K562 (cell line): ENCODE data around the gene PRR15L. TPM values are rescaled to one million over a fixed set of nuclear protein-coding genes. Genes with fewer than 3 reads are reported as not detected.
A peak's percentile ranks its signal among the peaks of the same experiment; 100 is the strongest.

Source experiments
- GABPA ChIP-seq: fragments of 200-800 bp; sonication (Bioruptor generic); conservative IDR thresholded peaks from 2 replicates; pipeline ENCODE4 v1.6.1; 2016; ENCODE audit warnings: low read depth, missing genetic modification characterization, missing compliant biosample characterization
- GTF2E2 ChIP-seq: fragments of 200-800 bp; sonication (Bioruptor generic); IDR thresholded peaks from 2 replicates; pipeline ENCODE4 v1.6.1; 2016; ENCODE audit warnings: missing genetic modification characterization, missing compliant biosample characterization
- HDAC2 ChIP-seq: fragments of 450-650 bp; IDR thresholded peaks from 2 replicates; pipeline ENCODE4 v1.6.1; 2016; ENCODE audit warnings: mild to moderate bottlenecking
- HMG20B ChIP-seq: fragments of 250-450 bp; sonication (Bioruptor Pico); IDR thresholded peaks from 2 replicates; pipeline ENCODE4 v1.5.0; 2021; ENCODE audit warnings: mild to moderate bottlenecking
- polyA plus RNA-seq, 8 experiments: library from polyadenylated mRNA; depleted of rRNA in 4 of 8; stranded (reverse) in 5 of 8; unstranded in 3 of 8; fragments of >200 nt; fragmentation: Nextera tagmentation in 2 of 8; fragmentation: Illumina TruSeq in 1 of 8; extraction: Ambion mirVana in 2 of 8; extraction: Trizol in 1 of 8; gene quantifications; 2 replicates each; pipeline versions ENCODE4 v1.2.1 to v1.2.3, GENCODE V29; 2011 to 2014; ENCODE audit warnings: inconsistent platforms in 1 of 8, missing spikeins in 1 of 8
- total RNA-seq, 7 experiments: library from RNA; depleted of rRNA in 6 of 7; stranded (reverse); fragments of >200 nt in 6 of 7; fragmentation: Illumina TruSeq in 2 of 7; extraction: Trizol in 2 of 7; gene quantifications; 2 replicates each; pipeline versions ENCODE4 v1.2.1 to v1.2.3, GENCODE V29; 2011 to 2021; ENCODE audit warnings: low replicate concordance in 1 of 7
- TF ChIP-seq, protein P1 (sequence below): fragments of 450-650 bp; IDR thresholded peaks from 2 replicates; pipeline ENCODE4 v1.6.1; 2016
- TF ChIP-seq, protein P2 (sequence below): fragments of 200-800 bp; sonication (Bioruptor generic); IDR thresholded peaks from 2 replicates; pipeline ENCODE4 v1.6.1; 2016; ENCODE audit warnings: missing genetic modification characterization, missing compliant biosample characterization

PRR15L gene
- total and polyA plus RNA-seq, 9 of the 15 experiments (the other 6 are each of a cell fraction or from before 2014, with no cell fraction given), result 0.03 TPM; not detected in 8

DNA sequence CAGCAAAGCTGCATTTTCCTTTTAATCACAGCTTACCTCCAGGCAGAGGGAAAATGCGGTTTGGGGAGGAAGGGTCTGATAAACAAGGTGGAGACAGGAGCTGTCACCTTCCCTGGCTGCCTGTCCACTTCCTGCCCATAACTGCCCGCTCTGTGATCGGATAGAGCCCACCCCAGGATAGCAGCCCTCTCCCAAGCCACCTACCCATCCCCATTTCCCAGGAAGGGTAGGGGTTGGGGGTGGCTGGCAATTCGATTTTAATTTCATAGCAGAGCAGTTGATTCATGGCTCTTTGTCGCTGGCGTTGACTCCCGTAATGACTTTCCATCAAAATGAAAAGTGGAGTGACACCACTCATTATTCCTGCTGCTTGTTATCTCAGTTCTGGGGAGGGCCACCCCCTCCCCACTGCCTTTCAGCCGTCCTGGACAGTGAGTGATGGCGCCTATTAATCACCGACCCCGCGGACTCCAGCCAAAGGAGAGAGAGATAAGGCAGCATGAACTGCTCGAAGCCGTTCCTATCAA is 24.5 kb upstream of the PRR15L start (continued):
- TF ChIP-seq, protein P1, sequence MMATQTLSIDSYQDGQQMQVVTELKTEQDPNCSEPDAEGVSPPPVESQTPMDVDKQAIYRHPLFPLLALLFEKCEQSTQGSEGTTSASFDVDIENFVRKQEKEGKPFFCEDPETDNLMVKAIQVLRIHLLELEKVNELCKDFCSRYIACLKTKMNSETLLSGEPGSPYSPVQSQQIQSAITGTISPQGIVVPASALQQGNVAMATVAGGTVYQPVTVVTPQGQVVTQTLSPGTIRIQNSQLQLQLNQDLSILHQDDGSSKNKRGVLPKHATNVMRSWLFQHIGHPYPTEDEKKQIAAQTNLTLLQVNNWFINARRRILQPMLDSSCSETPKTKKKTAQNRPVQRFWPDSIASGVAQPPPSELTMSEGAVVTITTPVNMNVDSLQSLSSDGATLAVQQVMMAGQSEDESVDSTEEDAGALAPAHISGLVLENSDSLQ, result peak; percentile 98
- no peak for TF ChIP-seq GABPA (tag)
- TF ChIP-seq, protein P2, sequence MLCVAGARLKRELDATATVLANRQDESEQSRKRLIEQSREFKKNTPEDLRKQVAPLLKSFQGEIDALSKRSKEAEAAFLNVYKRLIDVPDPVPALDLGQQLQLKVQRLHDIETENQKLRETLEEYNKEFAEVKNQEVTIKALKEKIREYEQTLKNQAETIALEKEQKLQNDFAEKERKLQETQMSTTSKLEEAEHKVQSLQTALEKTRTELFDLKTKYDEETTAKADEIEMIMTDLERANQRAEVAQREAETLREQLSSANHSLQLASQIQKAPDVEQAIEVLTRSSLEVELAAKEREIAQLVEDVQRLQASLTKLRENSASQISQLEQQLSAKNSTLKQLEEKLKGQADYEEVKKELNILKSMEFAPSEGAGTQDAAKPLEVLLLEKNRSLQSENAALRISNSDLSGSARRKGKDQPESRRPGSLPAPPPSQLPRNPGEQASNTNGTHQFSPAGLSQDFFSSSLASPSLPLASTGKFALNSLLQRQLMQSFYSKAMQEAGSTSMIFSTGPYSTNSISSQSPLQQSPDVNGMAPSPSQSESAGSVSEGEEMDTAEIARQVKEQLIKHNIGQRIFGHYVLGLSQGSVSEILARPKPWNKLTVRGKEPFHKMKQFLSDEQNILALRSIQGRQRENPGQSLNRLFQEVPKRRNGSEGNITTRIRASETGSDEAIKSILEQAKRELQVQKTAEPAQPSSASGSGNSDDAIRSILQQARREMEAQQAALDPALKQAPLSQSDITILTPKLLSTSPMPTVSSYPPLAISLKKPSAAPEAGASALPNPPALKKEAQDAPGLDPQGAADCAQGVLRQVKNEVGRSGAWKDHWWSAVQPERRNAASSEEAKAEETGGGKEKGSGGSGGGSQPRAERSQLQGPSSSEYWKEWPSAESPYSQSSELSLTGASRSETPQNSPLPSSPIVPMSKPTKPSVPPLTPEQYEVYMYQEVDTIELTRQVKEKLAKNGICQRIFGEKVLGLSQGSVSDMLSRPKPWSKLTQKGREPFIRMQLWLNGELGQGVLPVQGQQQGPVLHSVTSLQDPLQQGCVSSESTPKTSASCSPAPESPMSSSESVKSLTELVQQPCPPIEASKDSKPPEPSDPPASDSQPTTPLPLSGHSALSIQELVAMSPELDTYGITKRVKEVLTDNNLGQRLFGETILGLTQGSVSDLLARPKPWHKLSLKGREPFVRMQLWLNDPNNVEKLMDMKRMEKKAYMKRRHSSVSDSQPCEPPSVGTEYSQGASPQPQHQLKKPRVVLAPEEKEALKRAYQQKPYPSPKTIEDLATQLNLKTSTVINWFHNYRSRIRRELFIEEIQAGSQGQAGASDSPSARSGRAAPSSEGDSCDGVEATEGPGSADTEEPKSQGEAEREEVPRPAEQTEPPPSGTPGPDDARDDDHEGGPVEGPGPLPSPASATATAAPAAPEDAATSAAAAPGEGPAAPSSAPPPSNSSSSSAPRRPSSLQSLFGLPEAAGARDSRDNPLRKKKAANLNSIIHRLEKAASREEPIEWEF (CRISPR knock-in tag), result no peak; the same call in 1 of the 2 replicates
- TF ChIP-seq HDAC2, result peak; percentile 43; the same call in 1 of the 2 replicates
- no peak for TF ChIP-seq HMG20B (CRISPR knock-in tag)
- peak; percentile 82; the same call in 1 of the 2 replicates for TF ChIP-seq GTF2E2 (tag)
